MM.1S (cell line): ENCODE measurements around the gene RBM15B.

Experiments used
- CTCF ChIP-seq: fragments of 300-600 bp; sonication (generic); IDR thresholded peaks from 2 replicates; pipeline ENCODE4 v1.5.1; 2016; ENCODE audit warnings: antibody characterized with exemption, low read length, mixed read lengths
- EZH2 ChIP-seq: fragments of 300-600 bp; sonication (generic); optimal IDR thresholded peaks from 2 replicates; pipeline ENCODE3; 2017; ENCODE audit warnings: low read depth, mild to moderate bottlenecking, antibody characterized with exemption, low read length, mixed read lengths

GRCh38 chr3:51395493-51396213 lies 4.6 kb downstream of the RBM15B start:
- TF ChIP-seq CTCF (no peak), EZH2 (no peak)
